Upper lobe of right lung (tissue), 1 donor: Measurements from ENCODE around the gene KDM2A. TPM values are rescaled to one million over a fixed set of nuclear protein-coding genes. Genes with fewer than 3 reads are reported as not detected.
A peak's percentile ranks its signal among the peaks of the same experiment; 100 is the strongest.

Experiments
- ATAC-seq: fragments of 200-7000 bp; cut with Tn5 transposase; one replicate; pipeline ENCODE4 v1.9.1; 2020; ENCODE audit warnings: mild to moderate bottlenecking, moderate library complexity
- DNase-seq: peaks from one replicate; pipeline ENCODE4 v3.0.0-alpha.2; 2020
- H3K27ac ChIP-seq: fragments of 200-600 bp; one replicate; pipeline ENCODE4 v1.8.0; 2022
- H3K27me3 ChIP-seq: fragments of 200-600 bp; one replicate; pipeline ENCODE4 v1.8.0; 2022; ENCODE audit warnings: mild to moderate bottlenecking
- H3K36me3 ChIP-seq: fragments of 200-600 bp; one replicate; pipeline ENCODE4 v1.8.0; 2022
- H3K4me1 ChIP-seq: fragments of 200-600 bp; one replicate; pipeline ENCODE4 v1.8.0; 2022
- H3K4me3 ChIP-seq: fragments of 200-600 bp; one replicate; pipeline ENCODE4 v1.8.0; 2022; ENCODE audit warnings: mild to moderate bottlenecking
- H3K9me3 ChIP-seq: fragments of 200-600 bp; one replicate; pipeline ENCODE4 v1.8.0; 2022
- CTCF ChIP-seq: fragments of 200-600 bp; IDR thresholded peaks from one replicate; pipeline ENCODE4 v1.8.0; 2022; ENCODE audit warnings: antibody characterized with exemption
- intact Hi-C: fragments of 100-400 bp; cut with DNase I; formaldehyde crosslinking; loops from one replicate; pipeline ENCODE4 v1.11.0; 2022
- total RNA-seq: library from RNA; stranded (reverse); fragmentation: NEBNext Ultra II Directional; extraction: Animal tissue kit (Norgen Biotek cat#: 25700); gene quantifications from one replicate; pipeline ENCODE4 v1.2.1, GENCODE V29; 2021
- donor health status: DM: no; HTN: yes; CAD: no; lungs with severe emphysema.

The KDM2A gene
- total RNA-seq, 1 donor from 2014 or later: 79.5 TPM

GRCh38 chr11:67280341-67280787, 161.3 kb downstream of the KDM2A start:
- Histone ChIP-seq H3K9me3 (no peaks in the 10 kb centered on the region), H3K36me3 (peaks cover 69% of the 10 kb centered on the region), H3K4me1 (peaks cover 57% of the 10 kb centered on the region), H3K4me3 (no peak overlapping the region), H3K27me3 (no peaks in the 10 kb centered on the region), H3K27ac (peak overlapping the region; percentile 51)
- intact Hi-C loops: no loop called here
- TF ChIP-seq CTCF: no peak
- DNase-seq: peak; percentile 59
- no peak for ATAC-seq

DNA sequence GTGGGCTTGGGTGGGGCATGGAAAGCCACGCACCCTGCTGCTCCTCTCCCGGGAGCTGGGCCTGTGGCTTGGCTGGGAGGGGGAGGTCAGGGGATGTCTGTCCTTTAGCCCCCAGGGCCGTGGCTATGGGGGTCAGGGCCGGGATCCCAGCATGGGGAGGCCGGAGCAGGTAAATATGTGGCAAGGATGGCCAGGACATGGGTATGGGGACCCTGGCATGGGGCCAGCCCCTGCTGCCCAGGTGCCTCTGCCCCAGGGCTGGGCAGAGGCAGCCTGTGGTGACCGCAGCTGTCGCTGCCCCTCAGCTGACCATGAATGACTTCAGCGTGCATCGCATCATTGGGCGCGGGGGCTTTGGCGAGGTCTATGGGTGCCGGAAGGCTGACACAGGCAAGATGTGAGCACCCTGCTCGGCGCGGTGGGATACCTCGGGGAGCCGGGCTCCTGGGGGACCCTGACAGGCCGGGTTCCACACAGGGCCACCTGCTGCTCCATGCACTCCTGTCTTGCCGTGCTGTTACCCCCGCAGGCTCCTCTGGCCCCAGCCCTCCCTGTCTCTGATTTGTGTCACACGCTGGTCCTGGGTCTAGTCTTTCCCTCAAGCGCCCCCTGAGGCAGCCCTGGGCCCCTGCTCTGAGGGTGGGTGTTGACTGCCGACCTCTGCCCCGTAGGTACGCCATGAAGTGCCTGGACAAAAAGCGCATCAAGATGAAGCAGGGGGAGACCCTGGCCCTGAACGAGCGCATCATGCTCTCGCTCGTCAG, 161.9 kb downstream of the KDM2A start:
- DNase-seq (peak; percentile 57), ATAC-seq (no peak)
- H3K9me3 ChIP-seq: no peaks in the 10 kb centered on the region
- peak overlapping the region; percentile 51 for H3K27ac ChIP-seq
- H3K4me1 ChIP-seq: peaks cover 57% of the 10 kb centered on the region
- no peak for TF ChIP-seq CTCF
- no peak overlapping the region for H3K4me3 ChIP-seq
- peaks cover 75% of the 10 kb centered on the region for H3K36me3 ChIP-seq
- intact Hi-C loops: no loop called here
- H3K27me3 ChIP-seq: no peaks in the 10 kb centered on the region

GRCh38 chr11:67281552-67282150, 162.6 kb downstream of the KDM2A start:
- Histone ChIP-seq H3K4me1 (peaks cover 55% of the 10 kb centered on the region), H3K4me3 (no peak overlapping the region), H3K27ac (peak overlapping the region; percentile 51), H3K27me3 (no peaks in the 10 kb centered on the region), H3K36me3 (peaks cover 78% of the 10 kb centered on the region), H3K9me3 (no peaks in the 10 kb centered on the region)
- intact Hi-C loops: no loop called here
- no peak for TF ChIP-seq CTCF
- ATAC-seq (no peak), DNase-seq (peak; percentile 58)

GRCh38 chr11:67282155-67282875, 163.3 kb downstream of the KDM2A start:
- Histone ChIP-seq H3K27ac (peak overlapping the region; percentile 96), H3K27me3 (no peaks in the 10 kb centered on the region), H3K36me3 (peaks cover 81% of the 10 kb centered on the region), H3K9me3 (no peaks in the 10 kb centered on the region), H3K4me3 (no peak overlapping the region), H3K4me1 (peaks cover 55% of the 10 kb centered on the region)
- intact Hi-C loops: no loop called here
- DNase-seq: peak; percentile 57
- TF ChIP-seq CTCF: no peak
- no peak for ATAC-seq

DNA sequence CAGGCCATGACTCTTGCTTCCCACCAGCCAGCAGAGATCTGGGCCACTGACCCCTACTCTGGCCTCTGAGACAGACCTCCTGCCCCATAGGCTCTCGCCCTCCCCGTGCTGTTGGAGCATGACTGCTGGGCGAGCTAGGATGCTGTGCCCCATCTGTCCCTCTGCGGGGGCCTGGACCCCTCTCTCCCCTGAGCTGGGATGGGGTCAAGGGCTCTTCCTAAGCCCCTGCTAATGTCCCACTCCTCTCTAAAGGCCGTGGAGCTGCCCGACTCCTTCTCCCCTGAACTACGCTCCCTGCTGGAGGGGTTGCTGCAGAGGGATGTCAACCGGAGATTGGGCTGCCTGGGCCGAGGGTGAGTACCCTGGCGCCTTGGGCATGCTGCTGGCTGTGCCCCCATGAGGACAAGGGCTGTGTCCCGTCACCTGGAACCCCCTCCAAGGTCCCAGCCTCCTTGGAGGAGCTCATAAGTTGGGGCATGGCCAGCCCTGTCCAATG, 163.9 kb downstream of the KDM2A start:
- intact Hi-C loops: no loop called here
- H3K9me3 ChIP-seq: no peaks in the 10 kb centered on the region
- peaks cover 81% of the 10 kb centered on the region for H3K36me3 ChIP-seq
- ATAC-seq (no peak), DNase-seq (peak; percentile 62)
- peaks cover 57% of the 10 kb centered on the region for H3K4me1 ChIP-seq
- no peak overlapping the region for H3K4me3 ChIP-seq
- no peaks in the 10 kb centered on the region for H3K27me3 ChIP-seq
- peak overlapping the region; percentile 96 for H3K27ac ChIP-seq
- TF ChIP-seq CTCF: no peak
